Upper lobe of left lung (tissue), 4 donors: Measurements from ENCODE around the gene MNAT1.

Experiments used
- POLR2A ChIP-seq, 4 donors: fragments of 450-650 bp; IDR thresholded peaks; one replicate each; pipeline ENCODE4 v1.5.1; 2016 to 2017; ENCODE audit warnings: antibody characterized with exemption in 4 of 4, mild to moderate bottlenecking in 2 of 4
- TF ChIP-seq, protein P1 (sequence below), 6 experiments: fragments of 450-650 bp in 4 of 6; fragments of 200-600 bp in 2 of 6; sonication (generic) in 2 of 6; IDR thresholded peaks; one replicate each; pipeline ENCODE4 v1.5.1; 2016 to 2019; ENCODE audit warnings: antibody characterized with exemption in 6 of 6

DNA sequence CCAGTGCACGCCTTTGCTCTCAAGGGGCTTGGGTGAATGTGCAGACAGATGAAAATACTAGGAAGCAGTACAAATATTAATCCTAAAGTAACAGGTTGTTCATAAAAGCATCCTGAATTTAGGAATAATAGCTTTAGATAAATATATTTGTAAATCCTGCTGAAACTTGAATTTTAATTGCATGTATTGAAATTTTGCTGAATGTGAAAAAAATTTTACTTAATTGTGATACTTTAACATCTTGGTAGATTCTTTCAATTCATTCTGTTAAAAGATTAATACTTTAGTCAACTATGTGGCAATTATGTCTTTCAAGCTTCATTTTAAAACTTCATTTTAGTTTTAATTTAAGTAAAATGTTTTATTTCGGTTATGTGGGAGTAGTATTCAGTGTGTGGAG lies 251.9 kb downstream of the MNAT1 start:
- TF ChIP-seq, protein P1, sequence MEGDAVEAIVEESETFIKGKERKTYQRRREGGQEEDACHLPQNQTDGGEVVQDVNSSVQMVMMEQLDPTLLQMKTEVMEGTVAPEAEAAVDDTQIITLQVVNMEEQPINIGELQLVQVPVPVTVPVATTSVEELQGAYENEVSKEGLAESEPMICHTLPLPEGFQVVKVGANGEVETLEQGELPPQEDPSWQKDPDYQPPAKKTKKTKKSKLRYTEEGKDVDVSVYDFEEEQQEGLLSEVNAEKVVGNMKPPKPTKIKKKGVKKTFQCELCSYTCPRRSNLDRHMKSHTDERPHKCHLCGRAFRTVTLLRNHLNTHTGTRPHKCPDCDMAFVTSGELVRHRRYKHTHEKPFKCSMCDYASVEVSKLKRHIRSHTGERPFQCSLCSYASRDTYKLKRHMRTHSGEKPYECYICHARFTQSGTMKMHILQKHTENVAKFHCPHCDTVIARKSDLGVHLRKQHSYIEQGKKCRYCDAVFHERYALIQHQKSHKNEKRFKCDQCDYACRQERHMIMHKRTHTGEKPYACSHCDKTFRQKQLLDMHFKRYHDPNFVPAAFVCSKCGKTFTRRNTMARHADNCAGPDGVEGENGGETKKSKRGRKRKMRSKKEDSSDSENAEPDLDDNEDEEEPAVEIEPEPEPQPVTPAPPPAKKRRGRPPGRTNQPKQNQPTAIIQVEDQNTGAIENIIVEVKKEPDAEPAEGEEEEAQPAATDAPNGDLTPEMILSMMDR (IDR thresholded peaks at IDR 0.05), result no peak
- TF ChIP-seq POLR2A (IDR thresholded peaks at IDR 0.05), result no peak
